ENCODE results near the gene MUC5B.

The MUC5B gene

GRCh38 chr11:1289211-1289935, 66.5 kb downstream of the MUC5B start:
- DNase-seq = no peak

GRCh38 chr11:1290052-1291040, 67.5 kb downstream of the MUC5B start:
- no peak for DNase-seq

- no peak for DNase-seq
Observed at GRCh38 chr11:1291295-1292017, 68.6 kb downstream of the MUC5B start.

- DNase-seq = no peak
Observed at GRCh38 chr11:1292018-1292643, 69.3 kb downstream of the MUC5B start.

GRCh38 chr11:1292644-1293618, 70.1 kb downstream of the MUC5B start:
- DNase-seq = no peak

- no peak for DNase-seq
Observed at GRCh38 chr11:1293619-1294015, 70.8 kb downstream of the MUC5B start.

GRCh38 chr11:1295086-1295485, 72.2 kb downstream of the MUC5B start:
- no peak for DNase-seq

- DNase-seq = no peak
Observed at GRCh38 chr11:1295591-1295990, 72.7 kb downstream of the MUC5B start.

GRCh38 chr11:1296287-1296686, 73.4 kb downstream of the MUC5B start:
- no peak for DNase-seq

- no peak for DNase-seq
Observed at GRCh38 chr11:1297011-1297575, 74.2 kb downstream of the MUC5B start.

- no peak for DNase-seq
Observed at GRCh38 chr11:1297576-1298473, 75.0 kb downstream of the MUC5B start.

GRCh38 chr11:1298695-1299492, 76.0 kb downstream of the MUC5B start:
- DNase-seq = no peak

- no peak for DNase-seq
Observed at GRCh38 chr11:1299621-1300020, 76.8 kb downstream of the MUC5B start.

- DNase-seq = no peak
Observed at GRCh38 chr11:1300121-1300520, 77.3 kb downstream of the MUC5B start.

- DNase-seq = no peak
Observed at GRCh38 chr11:1300569-1301187, 77.8 kb downstream of the MUC5B start.

GRCh38 chr11:1301220-1302000, 78.5 kb downstream of the MUC5B start:
- no peak for DNase-seq

GRCh38 chr11:1302041-1302460, 79.2 kb downstream of the MUC5B start:
- no peak for DNase-seq
